ENCODE data around the gene AKAP9. TPM values are rescaled to one million over a fixed set of nuclear protein-coding genes. Genes with fewer than 3 reads are reported as not detected.

AKAP9 gene
- total RNA-seq, 2 donors from 2014 or later, result 57.0 to 61.9 TPM

- 98 to 100% methylated on average over 2 of the region's 2 CpGs for WGBS, 2 experiments (ENCODE audit: insufficient coverage in 1 of 2, insufficient read length in 1 of 2)
- no peak overlapping the region for H3K4me3 Mint-ChIP-seq
- TF ChIP-seq CTCF (conservative IDR thresholded peaks at IDR 0.05), result no peak
These were observed 27.1 kb upstream of the AKAP9 start for GRCh38 chr7:91913612-91914011.

GRCh38 chr7:91915401-91916050 is 25.1 kb upstream of the AKAP9 start:
- 93% methylated on average over 3 of the region's 3 CpGs; no CpG with 5 or more reads in 1 of the 2 experiments for WGBS, 2 experiments (ENCODE audit: insufficient coverage in 1 of 2, insufficient read length in 1 of 2)
- Mint-ChIP-seq H3K27me3 (ENCODE audit: insufficient read depth) (no peaks in the 10 kb centered on the region), H3K9me3 (no peaks in the 10 kb centered on the region), H3K4me3 (no peak overlapping the region), H3K4me1 (peaks cover 13% of the 10 kb centered on the region), H3K27ac (no peak overlapping the region), H3K36me3 (ENCODE audit: low read depth) (no peaks in the 10 kb centered on the region)
- TF ChIP-seq CTCF (conservative IDR thresholded peaks at IDR 0.05), result no peak
- no peaks in the 10 kb centered on the region for H3K9me3 ChIP-seq (ENCODE audit: control insufficient read depth, low read length)
- H3K36me3 ChIP-seq (ENCODE audit: control insufficient read depth, insufficient read depth, low read length), result no peaks in the 10 kb centered on the region
- H3K27me3 ChIP-seq (ENCODE audit: control insufficient read depth, insufficient read depth, low read length, poor library complexity, severe bottlenecking), result no peaks in the 10 kb centered on the region
- DNase-seq, result no peak
- H3K4me3 ChIP-seq (ENCODE audit: low read length), result peak overlapping the region; percentile 19
- no peak overlapping the region for H3K27ac ChIP-seq (ENCODE audit: low read depth, low read length)
- peaks cover 13% of the 10 kb centered on the region for H3K4me1 ChIP-seq (ENCODE audit: control insufficient read depth, insufficient read depth, low read length)
- no peak overlapping the region for H3K9ac ChIP-seq (ENCODE audit: extremely low read depth, low read length, poor library complexity, severe bottlenecking)

More at GRCh38 chr7:91913612-91914011, 27.1 kb upstream of the AKAP9 start:
- H3K27me3 Mint-ChIP-seq (ENCODE audit: insufficient read depth), result no peaks in the 10 kb centered on the region
- no peak overlapping the region for H3K9ac ChIP-seq (ENCODE audit: extremely low read depth, low read length, poor library complexity, severe bottlenecking)
- peaks cover 13% of the 10 kb centered on the region for H3K4me1 ChIP-seq (ENCODE audit: control insufficient read depth, insufficient read depth, low read length)
- H3K36me3 Mint-ChIP-seq (ENCODE audit: low read depth), result no peaks in the 10 kb centered on the region
- peaks cover 8% of the 10 kb centered on the region for H3K9me3 Mint-ChIP-seq
- no peak overlapping the region for H3K27ac ChIP-seq (ENCODE audit: low read depth, low read length)
- H3K9me3 ChIP-seq (ENCODE audit: control insufficient read depth, low read length), result no peaks in the 10 kb centered on the region
- peaks cover 13% of the 10 kb centered on the region for H3K4me1 Mint-ChIP-seq
- no peaks in the 10 kb centered on the region for H3K27me3 ChIP-seq (ENCODE audit: control insufficient read depth, insufficient read depth, low read length, poor library complexity, severe bottlenecking)
- no peak for DNase-seq
- H3K27ac Mint-ChIP-seq, result no peak overlapping the region
- H3K36me3 ChIP-seq (ENCODE audit: control insufficient read depth, insufficient read depth, low read length), result no peaks in the 10 kb centered on the region
- peak overlapping the region; percentile 33 for H3K4me3 ChIP-seq (ENCODE audit: low read length)

- H3K9me3 ChIP-seq (ENCODE audit: control insufficient read depth, low read length), result no peaks in the 10 kb centered on the region
- peaks cover 13% of the 10 kb centered on the region for H3K4me1 ChIP-seq (ENCODE audit: control insufficient read depth, insufficient read depth, low read length)
- no peak for TF ChIP-seq CTCF (conservative IDR thresholded peaks at IDR 0.05)
- Mint-ChIP-seq H3K4me1 (peaks cover 13% of the 10 kb centered on the region), H3K27me3 (ENCODE audit: insufficient read depth) (no peaks in the 10 kb centered on the region), H3K36me3 (ENCODE audit: low read depth) (no peaks in the 10 kb centered on the region), H3K9me3 (no peaks in the 10 kb centered on the region), H3K27ac (no peak overlapping the region), H3K4me3 (no peak overlapping the region)
- no peaks in the 10 kb centered on the region for H3K36me3 ChIP-seq (ENCODE audit: control insufficient read depth, insufficient read depth, low read length)
- WGBS, 2 experiments (ENCODE audit: insufficient coverage in 1 of 2, insufficient read length in 1 of 2), result 83 to 100% methylated on average over 1 of the region's 1 CpG
- DNase-seq, result no peak
- no peak overlapping the region for H3K27ac ChIP-seq (ENCODE audit: low read depth, low read length)
- H3K27me3 ChIP-seq (ENCODE audit: control insufficient read depth, insufficient read depth, low read length, poor library complexity, severe bottlenecking), result no peaks in the 10 kb centered on the region
- H3K4me3 ChIP-seq (ENCODE audit: low read length), result no peak overlapping the region
- no peak overlapping the region for H3K9ac ChIP-seq (ENCODE audit: extremely low read depth, low read length, poor library complexity, severe bottlenecking)
These were observed 24.6 kb upstream of the AKAP9 start for GRCh38 chr7:91916051-91916440.
